GM12865 (cell line): ENCODE data around the gene DMKN.

Source experiments
- DNase-seq: peaks from one replicate; pipeline ENCODE4 v3.0.0; 2010; ENCODE audit warnings: low read depth
- H3K4me3 ChIP-seq: 2 replicates; pipeline ENCODE4 v1.5.1; 2011; ENCODE audit warnings: mild to moderate bottlenecking, low read depth, low read length, control low read depth
- TF ChIP-seq, protein P1 (sequence below): IDR thresholded peaks from 2 replicates; pipeline ENCODE4 v1.5.1; 2011; ENCODE audit warnings: low read length, control low read depth, low read depth, inconsistent platforms; ENCODE audit not compliant: insufficient read depth; ENCODE audit errors: missing control alignments

The DMKN gene

DNA sequence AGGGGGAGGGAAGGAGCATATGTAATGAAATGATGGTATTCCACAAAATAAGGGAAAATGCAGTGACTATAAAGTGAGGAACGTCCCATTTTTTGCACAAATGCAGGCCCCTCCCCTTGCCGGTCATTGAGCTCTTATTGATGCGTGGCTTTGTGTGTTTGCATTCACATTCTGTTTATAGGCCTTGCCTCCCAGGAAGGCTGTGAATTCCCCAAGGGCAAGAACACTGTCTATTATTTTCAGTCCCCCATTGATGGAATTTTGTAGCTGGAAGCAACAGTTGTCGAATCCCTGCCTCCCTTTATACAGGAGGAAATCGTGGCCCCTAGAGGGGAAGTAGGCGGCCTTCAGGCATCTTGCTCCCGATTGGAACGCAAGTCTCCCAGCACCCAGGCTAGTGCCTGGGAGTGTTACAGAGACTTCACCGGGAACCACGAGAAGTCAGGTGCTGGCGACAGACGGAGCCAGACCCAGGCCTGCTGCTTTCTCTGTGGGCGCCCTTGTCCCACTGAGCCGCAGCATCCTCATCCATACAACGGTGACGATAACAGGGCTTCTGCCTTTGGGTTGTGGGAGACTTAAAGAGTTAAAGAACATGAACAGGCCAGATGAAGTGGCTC is 7.8 kb upstream of the DMKN start:
- no peak for DNase-seq
- TF ChIP-seq, protein P1, sequence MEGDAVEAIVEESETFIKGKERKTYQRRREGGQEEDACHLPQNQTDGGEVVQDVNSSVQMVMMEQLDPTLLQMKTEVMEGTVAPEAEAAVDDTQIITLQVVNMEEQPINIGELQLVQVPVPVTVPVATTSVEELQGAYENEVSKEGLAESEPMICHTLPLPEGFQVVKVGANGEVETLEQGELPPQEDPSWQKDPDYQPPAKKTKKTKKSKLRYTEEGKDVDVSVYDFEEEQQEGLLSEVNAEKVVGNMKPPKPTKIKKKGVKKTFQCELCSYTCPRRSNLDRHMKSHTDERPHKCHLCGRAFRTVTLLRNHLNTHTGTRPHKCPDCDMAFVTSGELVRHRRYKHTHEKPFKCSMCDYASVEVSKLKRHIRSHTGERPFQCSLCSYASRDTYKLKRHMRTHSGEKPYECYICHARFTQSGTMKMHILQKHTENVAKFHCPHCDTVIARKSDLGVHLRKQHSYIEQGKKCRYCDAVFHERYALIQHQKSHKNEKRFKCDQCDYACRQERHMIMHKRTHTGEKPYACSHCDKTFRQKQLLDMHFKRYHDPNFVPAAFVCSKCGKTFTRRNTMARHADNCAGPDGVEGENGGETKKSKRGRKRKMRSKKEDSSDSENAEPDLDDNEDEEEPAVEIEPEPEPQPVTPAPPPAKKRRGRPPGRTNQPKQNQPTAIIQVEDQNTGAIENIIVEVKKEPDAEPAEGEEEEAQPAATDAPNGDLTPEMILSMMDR, result no peak
- H3K4me3 ChIP-seq, result no peak overlapping the region

DNA sequence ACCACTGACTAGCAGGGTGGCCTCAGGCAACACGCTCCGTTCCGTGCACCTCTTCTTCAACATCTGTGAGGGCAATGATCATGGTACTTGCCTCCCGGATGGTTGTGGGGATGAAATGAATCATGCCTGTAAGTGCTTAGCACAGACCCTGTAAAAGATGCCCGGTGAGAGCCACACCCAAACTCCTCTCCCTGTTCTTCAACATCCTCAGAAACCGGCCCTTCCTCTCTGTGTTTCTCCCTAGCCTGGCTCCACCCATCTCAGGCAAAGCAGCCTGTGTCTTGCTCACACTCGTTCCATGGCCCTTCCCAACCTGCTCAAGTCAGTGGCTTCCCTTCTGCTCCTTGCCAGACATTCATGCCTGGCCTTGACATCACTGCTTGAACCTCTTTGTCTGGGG is 5.8 kb upstream of the DMKN start:
- H3K4me3 ChIP-seq, result no peak overlapping the region
- DNase-seq, result no peak
- TF ChIP-seq, protein P1, result no peak

DNA sequence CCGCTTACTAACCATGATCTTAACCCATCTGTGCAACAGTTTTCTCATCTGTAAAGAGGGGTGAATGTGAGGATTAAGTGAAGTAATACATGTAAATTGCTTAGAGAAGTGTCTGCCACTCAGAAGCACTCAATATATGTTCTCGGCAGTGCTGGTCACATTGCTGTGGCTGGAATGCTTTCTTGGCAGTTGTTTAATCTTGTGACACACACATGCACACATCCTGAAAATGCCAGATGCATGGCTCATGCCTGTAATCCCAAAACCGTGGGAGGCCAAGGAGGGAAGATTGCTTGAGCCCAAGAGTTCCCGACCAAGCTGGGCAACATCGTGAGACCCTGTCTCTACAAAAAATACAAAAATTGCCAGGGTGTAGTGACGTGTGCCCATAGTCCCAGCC is 4.9 kb upstream of the DMKN start:
- DNase-seq, result no peak
- TF ChIP-seq, protein P1, result no peak

DNA sequence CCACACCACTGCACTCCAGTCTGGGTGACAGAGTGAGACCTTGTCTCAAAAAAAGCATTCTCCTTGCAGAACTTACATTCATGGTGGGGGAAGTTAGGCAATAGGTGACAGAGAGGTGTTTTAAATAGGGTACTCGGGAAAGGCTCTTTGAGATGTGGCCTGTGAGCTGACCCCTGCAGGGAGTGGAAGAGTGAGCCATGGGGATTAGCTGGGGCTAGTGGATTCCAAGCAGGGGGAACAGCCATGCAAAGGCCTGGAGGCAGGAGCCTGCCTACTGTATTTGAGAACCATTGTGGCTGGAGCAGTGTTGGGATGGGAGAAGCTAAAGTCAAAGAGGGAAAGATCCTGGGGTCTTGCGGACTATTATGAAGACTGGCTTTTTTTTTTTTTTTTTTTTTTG is 3.9 kb upstream of the DMKN start:
- DNase-seq, result no peak
- TF ChIP-seq, protein P1, result no peak
- H3K4me3 ChIP-seq, result no peak overlapping the region

More for the DNA sequence above, 4.9 kb upstream of the DMKN start:
- H3K4me3 ChIP-seq, result no peak overlapping the region

DNA sequence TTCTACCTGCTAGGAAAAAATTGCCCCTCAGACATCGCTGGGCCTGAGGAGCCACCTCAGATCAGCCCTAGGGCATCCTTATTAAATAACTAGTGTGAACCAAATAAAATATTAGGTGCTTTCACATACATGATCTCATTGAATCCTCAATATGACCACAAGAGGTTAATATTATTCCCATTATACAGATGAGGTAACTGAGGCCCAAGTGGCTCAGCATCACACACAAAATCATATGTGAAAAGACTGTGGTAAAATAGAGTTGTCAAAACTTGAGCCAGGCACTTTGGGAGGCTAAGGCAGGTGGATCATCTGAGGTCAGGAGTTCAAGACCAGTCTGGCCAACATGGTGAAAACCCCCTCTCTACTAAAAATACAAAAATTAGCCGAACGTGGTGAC is 2.9 kb upstream of the DMKN start:
- H3K4me3 ChIP-seq, result no peak overlapping the region
- TF ChIP-seq, protein P1, result no peak
- no peak for DNase-seq

DNA sequence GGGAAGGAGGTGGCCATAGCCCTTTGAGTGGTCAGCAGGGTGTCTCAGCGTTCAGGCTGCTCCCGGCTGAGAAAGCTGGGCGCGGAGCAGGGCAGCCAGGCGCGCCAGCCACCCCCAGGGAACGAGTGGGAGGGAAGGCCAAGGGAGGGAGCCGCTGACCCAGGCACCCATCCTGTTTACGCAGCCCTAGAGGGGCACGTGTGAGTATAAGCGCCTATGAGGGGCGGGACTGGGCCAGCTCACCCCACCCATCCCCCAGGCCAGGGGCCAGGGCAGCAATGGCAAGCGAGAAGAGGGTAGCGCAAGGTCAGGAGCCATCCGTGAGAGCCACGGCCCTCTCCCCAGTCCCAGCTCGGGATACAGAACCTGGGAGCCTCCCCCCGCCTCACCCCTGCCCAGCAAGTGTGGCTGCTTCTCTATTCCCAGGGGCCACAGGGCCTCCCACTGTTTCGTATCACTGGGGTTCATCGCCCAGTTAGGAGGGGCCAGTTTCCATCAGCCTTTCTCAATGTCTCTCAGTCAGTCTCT is 897 bp upstream of the DMKN start:
- no peak for DNase-seq
- H3K4me3 ChIP-seq, result no peak overlapping the region
- TF ChIP-seq, protein P1, result no peak
